Loucy (cell line): ENCODE measurements around the gene C22orf31.

Experiments
- EZH2phosphoT487 ChIP-seq: fragments of 200-600 bp; IDR thresholded peaks from 2 replicates; pipeline ENCODE4 v1.6.1; 2018; ENCODE audit warnings: antibody characterized with exemption, mild to moderate bottlenecking, moderate library complexity, borderline replicate concordance
- TF ChIP-seq, protein P1 (sequence below): fragments of 200-600 bp; sonication (generic); conservative IDR thresholded peaks from 2 replicates; pipeline ENCODE4 v1.5.1; 2014; ENCODE audit warnings: mild to moderate bottlenecking, antibody characterized with exemption, low read length

DNA sequence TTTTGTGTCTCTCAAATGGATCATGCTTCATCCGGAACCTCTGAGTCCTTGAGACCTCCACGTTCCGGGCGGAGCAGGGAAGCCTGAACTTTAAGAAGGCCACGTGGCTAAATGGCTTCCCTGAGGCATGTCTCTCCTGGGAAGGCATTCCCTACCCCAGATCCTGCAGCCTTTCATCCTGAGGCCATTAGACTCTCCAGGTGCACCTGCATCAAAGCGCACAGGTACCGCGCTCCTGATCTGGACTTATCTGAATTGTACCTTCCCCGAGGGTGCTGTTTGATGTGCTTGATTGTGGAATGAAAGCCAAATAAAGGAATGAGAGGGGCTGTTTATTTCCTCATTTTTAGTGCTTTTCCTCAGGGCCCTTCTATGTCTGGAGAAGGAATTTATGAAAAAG, 22.5 kb downstream of the C22orf31 start:
- TF ChIP-seq, protein P1, sequence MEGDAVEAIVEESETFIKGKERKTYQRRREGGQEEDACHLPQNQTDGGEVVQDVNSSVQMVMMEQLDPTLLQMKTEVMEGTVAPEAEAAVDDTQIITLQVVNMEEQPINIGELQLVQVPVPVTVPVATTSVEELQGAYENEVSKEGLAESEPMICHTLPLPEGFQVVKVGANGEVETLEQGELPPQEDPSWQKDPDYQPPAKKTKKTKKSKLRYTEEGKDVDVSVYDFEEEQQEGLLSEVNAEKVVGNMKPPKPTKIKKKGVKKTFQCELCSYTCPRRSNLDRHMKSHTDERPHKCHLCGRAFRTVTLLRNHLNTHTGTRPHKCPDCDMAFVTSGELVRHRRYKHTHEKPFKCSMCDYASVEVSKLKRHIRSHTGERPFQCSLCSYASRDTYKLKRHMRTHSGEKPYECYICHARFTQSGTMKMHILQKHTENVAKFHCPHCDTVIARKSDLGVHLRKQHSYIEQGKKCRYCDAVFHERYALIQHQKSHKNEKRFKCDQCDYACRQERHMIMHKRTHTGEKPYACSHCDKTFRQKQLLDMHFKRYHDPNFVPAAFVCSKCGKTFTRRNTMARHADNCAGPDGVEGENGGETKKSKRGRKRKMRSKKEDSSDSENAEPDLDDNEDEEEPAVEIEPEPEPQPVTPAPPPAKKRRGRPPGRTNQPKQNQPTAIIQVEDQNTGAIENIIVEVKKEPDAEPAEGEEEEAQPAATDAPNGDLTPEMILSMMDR, result no peak
- no peak for TF ChIP-seq EZH2phosphoT487
